ENCODE data around the gene EBF3.

DNA sequence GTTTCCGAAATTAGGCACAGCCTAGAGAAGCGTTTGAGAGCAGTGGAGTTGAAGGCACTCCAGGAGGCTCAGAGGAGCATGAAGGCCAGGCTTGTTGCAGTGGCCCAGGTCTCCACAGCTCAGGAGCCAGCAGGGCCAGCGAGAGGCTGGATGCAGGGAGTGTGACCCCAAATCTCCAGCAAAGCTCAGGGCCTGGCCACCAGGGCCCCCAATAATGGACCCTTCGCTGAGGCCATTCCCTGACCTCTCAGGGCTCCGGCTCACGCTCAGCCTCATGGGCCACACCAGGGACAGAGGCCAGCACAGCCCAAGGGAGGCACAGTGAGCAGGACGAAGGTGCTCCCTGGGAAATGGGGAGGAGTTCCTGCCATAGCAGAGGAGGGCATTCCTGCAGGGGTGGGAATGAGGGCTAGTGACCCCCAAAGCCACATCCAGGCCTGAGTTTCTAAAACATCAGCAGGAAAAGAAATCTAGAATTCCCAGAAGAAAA lies 47.5 kb downstream of the EBF3 start:
- TF ChIP-seq, protein P1, sequence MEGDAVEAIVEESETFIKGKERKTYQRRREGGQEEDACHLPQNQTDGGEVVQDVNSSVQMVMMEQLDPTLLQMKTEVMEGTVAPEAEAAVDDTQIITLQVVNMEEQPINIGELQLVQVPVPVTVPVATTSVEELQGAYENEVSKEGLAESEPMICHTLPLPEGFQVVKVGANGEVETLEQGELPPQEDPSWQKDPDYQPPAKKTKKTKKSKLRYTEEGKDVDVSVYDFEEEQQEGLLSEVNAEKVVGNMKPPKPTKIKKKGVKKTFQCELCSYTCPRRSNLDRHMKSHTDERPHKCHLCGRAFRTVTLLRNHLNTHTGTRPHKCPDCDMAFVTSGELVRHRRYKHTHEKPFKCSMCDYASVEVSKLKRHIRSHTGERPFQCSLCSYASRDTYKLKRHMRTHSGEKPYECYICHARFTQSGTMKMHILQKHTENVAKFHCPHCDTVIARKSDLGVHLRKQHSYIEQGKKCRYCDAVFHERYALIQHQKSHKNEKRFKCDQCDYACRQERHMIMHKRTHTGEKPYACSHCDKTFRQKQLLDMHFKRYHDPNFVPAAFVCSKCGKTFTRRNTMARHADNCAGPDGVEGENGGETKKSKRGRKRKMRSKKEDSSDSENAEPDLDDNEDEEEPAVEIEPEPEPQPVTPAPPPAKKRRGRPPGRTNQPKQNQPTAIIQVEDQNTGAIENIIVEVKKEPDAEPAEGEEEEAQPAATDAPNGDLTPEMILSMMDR (conservative IDR thresholded peaks at IDR 0.05 in 1 of 2, IDR thresholded peaks at IDR 0.05 in 1 of 2; ENCODE audit: extremely low read depth in 1 of 2, insufficient read depth in 1 of 2, low read depth in 1 of 2, low read length in 2 of 2): no peak
- no peak for TF ChIP-seq EZH2 (IDR thresholded peaks at IDR 0.05; ENCODE audit: borderline replicate concordance, low read length)

Data from mammary epithelial cell (primary cell).